ENCODE data around the gene TAGAP.
"Not testable (repeated sequence)": the region's sequence is repeated elsewhere in the genome, so short reads cannot be mapped to it uniquely, and the experiment has no call there.

The TAGAP gene

GRCh38 chr6:159002432-159003155 is 42.2 kb downstream of the TAGAP start:
- Histone ChIP-seq H3K4me1 (ENCODE audit: insufficient read depth, low read length) (peaks cover 10% of the 10 kb centered on the region; the same call in 1 of the 2 replicates), H3K36me3 (ENCODE audit: insufficient read depth, low read depth, low read length) (no peaks in the 10 kb centered on the region), H3K27ac (ENCODE audit: low read length) (no peak overlapping the region), H3K9ac (ENCODE audit: low read depth, low read length) (no peak overlapping the region), H3K9me3 (ENCODE audit: insufficient read depth, low read depth, low read length) (no peaks in the 10 kb centered on the region), H3K27me3 (ENCODE audit: insufficient read depth, low read length) (no peaks in the 10 kb centered on the region), H3K4me3 (ENCODE audit: low read length) (no peak overlapping the region)

DNA sequence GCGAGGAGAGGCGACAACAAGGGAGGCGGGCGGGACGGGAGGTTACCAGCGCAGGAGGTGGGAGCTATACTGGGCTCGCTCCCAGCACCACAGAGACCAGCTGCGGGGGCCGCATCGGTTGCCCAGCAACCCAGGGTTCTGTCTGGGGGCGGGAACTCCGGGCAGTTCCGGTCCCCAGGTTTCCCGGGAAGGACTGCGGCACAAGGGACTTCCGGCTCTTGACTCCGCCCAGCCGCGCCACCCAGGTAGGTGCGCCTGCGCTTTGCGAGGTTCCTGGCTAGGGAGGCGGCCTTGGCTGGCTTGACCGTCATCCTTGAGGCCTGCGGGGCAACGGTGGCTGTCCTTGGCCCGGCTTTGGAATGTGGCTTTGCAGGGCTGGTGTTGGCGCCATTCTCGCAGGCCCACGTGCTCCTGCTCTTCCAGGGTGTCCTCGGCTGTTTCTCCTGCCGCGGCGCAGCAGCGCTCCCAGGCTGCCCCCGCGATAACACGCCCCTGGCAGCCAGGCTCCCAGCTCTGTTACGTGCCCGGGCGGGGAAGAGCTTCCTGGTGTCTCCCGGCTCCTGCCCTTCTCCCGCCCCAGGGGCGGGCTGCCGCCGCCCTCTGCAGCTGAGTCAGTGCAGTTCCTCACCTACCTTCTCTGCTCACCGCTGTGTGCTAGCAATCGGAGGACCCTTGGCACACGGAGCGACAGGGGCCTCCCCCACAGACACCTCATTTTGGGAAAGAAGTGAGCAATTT is 45.0 kb downstream of the TAGAP start, which contains the start of gene RSPH3:
Gene RSPH3, minus strand, starts transcription at position 537 of the 738 bp plus-strand sequence. CDS start 652 bp downstream, outside the sequence.
- peak within 1 kb of the TSS; percentile 90 for H3K27ac ChIP-seq (ENCODE audit: low read length)

GRCh38 chr6:158999154-158999665 is 45.6 kb downstream of the TAGAP start:
- H3K4me3 ChIP-seq (ENCODE audit: low read length), result peak overlapping the region; percentile 96
- H3K27me3 ChIP-seq (ENCODE audit: insufficient read depth, low read length), result no peaks in the 10 kb centered on the region
- peaks cover 10% of the 10 kb centered on the region; the same call in 1 of the 2 replicates for H3K4me1 ChIP-seq (ENCODE audit: insufficient read depth, low read length)
- no peaks in the 10 kb centered on the region for H3K36me3 ChIP-seq (ENCODE audit: insufficient read depth, low read depth, low read length)
- no peaks in the 10 kb centered on the region for H3K9me3 ChIP-seq (ENCODE audit: insufficient read depth, low read depth, low read length)
- no peak overlapping the region for H3K27ac ChIP-seq (ENCODE audit: low read length)
- peak overlapping the region; percentile 98; the same call in 1 of the 2 replicates for H3K9ac ChIP-seq (ENCODE audit: low read depth, low read length)

More for the DNA sequence above, 45.0 kb downstream of the TAGAP start, which contains the start of gene RSPH3:
- Histone ChIP-seq H3K36me3 (ENCODE audit: insufficient read depth, low read depth, low read length) (no peaks in the 10 kb centered on the region), H3K4me1 (ENCODE audit: insufficient read depth, low read length) (peaks cover 10% of the 10 kb centered on the region; the same call in 1 of the 2 replicates), H3K9ac (ENCODE audit: low read depth, low read length) (peak within 1 kb of the TSS; percentile 98), H3K9me3 (ENCODE audit: insufficient read depth, low read depth, low read length) (no peaks in the 10 kb centered on the region), H3K27me3 (ENCODE audit: insufficient read depth, low read length) (no peaks in the 10 kb centered on the region), H3K4me3 (ENCODE audit: low read length) (peak within 1 kb of the TSS; percentile 96)

GRCh38 chr6:158996856-158997255 is 47.9 kb downstream of the TAGAP start:
- no peak overlapping the region for H3K4me3 ChIP-seq (ENCODE audit: low read length)
- H3K27me3 ChIP-seq (ENCODE audit: insufficient read depth, low read length), result no peaks in the 10 kb centered on the region
- H3K27ac ChIP-seq (ENCODE audit: low read length), result no peak overlapping the region
- H3K9me3 ChIP-seq (ENCODE audit: insufficient read depth, low read depth, low read length), result no peaks in the 10 kb centered on the region
- H3K9ac ChIP-seq (ENCODE audit: low read depth, low read length), result no peak overlapping the region
- H3K36me3 ChIP-seq (ENCODE audit: insufficient read depth, low read depth, low read length), result no peaks in the 10 kb centered on the region
- H3K4me1 ChIP-seq (ENCODE audit: insufficient read depth, low read length), result peaks cover 10% of the 10 kb centered on the region; the same call in 1 of the 2 replicates

- Histone ChIP-seq H3K4me3 (ENCODE audit: low read length) (no peak overlapping the region), H3K9ac (ENCODE audit: low read depth, low read length) (no peak overlapping the region), H3K36me3 (ENCODE audit: insufficient read depth, low read depth, low read length) (no peaks in the 10 kb centered on the region), H3K27ac (ENCODE audit: low read length) (no peak overlapping the region), H3K27me3 (ENCODE audit: insufficient read depth, low read length) (no peaks in the 10 kb centered on the region), H3K4me1 (ENCODE audit: insufficient read depth, low read length) (no peaks in the 10 kb centered on the region), H3K9me3 (ENCODE audit: insufficient read depth, low read depth, low read length) (no peaks in the 10 kb centered on the region)
Measured at GRCh38 chr6:158993639-158994038, 51.2 kb downstream of the TAGAP start.

GRCh38 chr6:158991017-158991723 is 53.6 kb downstream of the TAGAP start:
- no peaks in the 10 kb centered on the region for H3K27me3 ChIP-seq (ENCODE audit: insufficient read depth, low read length)
- H3K27ac ChIP-seq (ENCODE audit: low read length), result no peak overlapping the region

DNA sequence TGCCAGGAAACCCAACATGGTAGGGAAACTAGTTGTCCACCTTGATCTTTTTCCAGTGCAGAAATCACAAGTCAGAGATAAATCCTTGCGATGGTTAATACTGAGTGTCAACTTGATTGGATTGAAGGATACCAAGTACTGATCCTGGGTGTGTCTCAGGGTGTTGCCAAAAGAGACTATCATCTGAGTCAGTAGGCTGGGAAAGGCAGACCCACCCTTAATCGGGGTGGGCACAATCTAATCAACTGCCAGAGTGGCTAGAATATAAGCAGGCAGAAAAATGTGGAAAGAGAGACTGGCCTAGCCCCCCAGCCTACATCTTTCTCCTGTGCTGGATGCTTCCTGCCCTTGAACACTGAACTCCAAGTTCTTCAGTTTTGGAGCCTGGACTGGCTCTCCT is 55.1 kb downstream of the TAGAP start:
- H3K9me3 ChIP-seq (ENCODE audit: insufficient read depth, low read depth, low read length); H3K27me3 ChIP-seq (ENCODE audit: insufficient read depth, low read length); H3K36me3 ChIP-seq (ENCODE audit: insufficient read depth, low read depth, low read length); H3K4me1 ChIP-seq (ENCODE audit: insufficient read depth, low read length); H3K9ac ChIP-seq (ENCODE audit: low read depth, low read length); H3K4me3 ChIP-seq (ENCODE audit: low read length); H3K27ac ChIP-seq (ENCODE audit: low read length): not testable (repeated sequence)

More at GRCh38 chr6:158991017-158991723, 53.6 kb downstream of the TAGAP start:
- H3K36me3 ChIP-seq (ENCODE audit: insufficient read depth, low read depth, low read length), result no peaks in the 10 kb centered on the region
- no peaks in the 10 kb centered on the region for H3K9me3 ChIP-seq (ENCODE audit: insufficient read depth, low read depth, low read length)
- H3K9ac ChIP-seq (ENCODE audit: low read depth, low read length), result no peak overlapping the region
- H3K4me1 ChIP-seq (ENCODE audit: insufficient read depth, low read length), result no peaks in the 10 kb centered on the region
- no peak overlapping the region for H3K4me3 ChIP-seq (ENCODE audit: low read length)

DNA sequence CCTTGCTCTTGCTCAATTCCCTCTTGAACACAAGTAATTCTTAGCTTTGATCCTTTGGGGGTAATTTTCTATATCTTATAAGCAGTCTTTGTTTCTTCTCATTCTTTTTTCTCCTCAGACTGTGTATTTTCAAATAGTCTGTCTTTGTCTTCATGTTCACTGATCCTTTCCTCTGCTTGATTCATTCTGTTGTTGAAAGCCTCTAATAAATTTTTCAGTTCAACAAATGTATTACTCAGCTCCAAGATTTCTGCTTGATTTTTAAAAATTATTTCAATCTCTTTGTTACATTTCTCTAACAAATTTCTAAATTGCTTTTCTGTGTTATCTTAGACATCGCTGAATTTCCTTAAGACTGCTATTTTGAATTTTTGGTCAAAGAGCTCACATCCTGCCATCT is 56.3 kb downstream of the TAGAP start:
- Histone ChIP-seq H3K27ac (ENCODE audit: low read length) (no peak overlapping the region), H3K27me3 (ENCODE audit: insufficient read depth, low read length) (no peaks in the 10 kb centered on the region), H3K36me3 (ENCODE audit: insufficient read depth, low read depth, low read length) (no peaks in the 10 kb centered on the region), H3K4me3 (ENCODE audit: low read length) (no peak overlapping the region), H3K9ac (ENCODE audit: low read depth, low read length) (no peak overlapping the region), H3K4me1 (ENCODE audit: insufficient read depth, low read length) (no peaks in the 10 kb centered on the region), H3K9me3 (ENCODE audit: insufficient read depth, low read depth, low read length) (no peaks in the 10 kb centered on the region)

- H3K4me3 ChIP-seq (ENCODE audit: low read length), result no peak overlapping the region
- H3K4me1 ChIP-seq (ENCODE audit: insufficient read depth, low read length), result no peaks in the 10 kb centered on the region
- H3K36me3 ChIP-seq (ENCODE audit: insufficient read depth, low read depth, low read length), result no peaks in the 10 kb centered on the region
- H3K27me3 ChIP-seq (ENCODE audit: insufficient read depth, low read length), result no peaks in the 10 kb centered on the region
- no peak overlapping the region for H3K9ac ChIP-seq (ENCODE audit: low read depth, low read length)
- H3K9me3 ChIP-seq (ENCODE audit: insufficient read depth, low read depth, low read length), result no peaks in the 10 kb centered on the region
- no peak overlapping the region for H3K27ac ChIP-seq (ENCODE audit: low read length)
Measured at GRCh38 chr6:158987657-158988056, 57.1 kb downstream of the TAGAP start.
